Measurements from ENCODE around the gene PARP12. TPM values are rescaled to one million over a fixed set of nuclear protein-coding genes. Genes with fewer than 3 reads are reported as not detected.

Gene PARP12
- total RNA-seq, 1 donor from 2014 or later, result 9.2 TPM

GRCh38 chr7:140039066-140039465 is 23.7 kb downstream of the PARP12 start:
- no peak overlapping the region for H3K4me3 ChIP-seq (ENCODE audit: low read depth, low read length)
- TF ChIP-seq CTCF (IDR thresholded peaks at IDR 0.05; ENCODE audit: insufficient read depth, low read length, severe bottlenecking), result no peak
- no peak for FAIRE-seq
- DNase-seq (ENCODE audit: low read depth), result no peak
- H3K36me3 ChIP-seq (ENCODE audit: control insufficient read depth, insufficient read depth, low read length), result peaks cover 5% of the 10 kb centered on the region
- H3K27me3 ChIP-seq (ENCODE audit: control insufficient read depth, insufficient read depth, low read length), result no peaks in the 10 kb centered on the region

- FAIRE-seq (no peak), DNase-seq (ENCODE audit: low read depth) (no peak)
- no peak for TF ChIP-seq CTCF (IDR thresholded peaks at IDR 0.05; ENCODE audit: insufficient read depth, low read length, severe bottlenecking)
- H3K4me3 ChIP-seq (ENCODE audit: low read depth, low read length), result no peak overlapping the region
- H3K36me3 ChIP-seq (ENCODE audit: control insufficient read depth, insufficient read depth, low read length), result peaks cover 2% of the 10 kb centered on the region
- H3K27me3 ChIP-seq (ENCODE audit: control insufficient read depth, insufficient read depth, low read length), result no peaks in the 10 kb centered on the region
Observed at GRCh38 chr7:140036224-140036962, 26.4 kb downstream of the PARP12 start.

DNA sequence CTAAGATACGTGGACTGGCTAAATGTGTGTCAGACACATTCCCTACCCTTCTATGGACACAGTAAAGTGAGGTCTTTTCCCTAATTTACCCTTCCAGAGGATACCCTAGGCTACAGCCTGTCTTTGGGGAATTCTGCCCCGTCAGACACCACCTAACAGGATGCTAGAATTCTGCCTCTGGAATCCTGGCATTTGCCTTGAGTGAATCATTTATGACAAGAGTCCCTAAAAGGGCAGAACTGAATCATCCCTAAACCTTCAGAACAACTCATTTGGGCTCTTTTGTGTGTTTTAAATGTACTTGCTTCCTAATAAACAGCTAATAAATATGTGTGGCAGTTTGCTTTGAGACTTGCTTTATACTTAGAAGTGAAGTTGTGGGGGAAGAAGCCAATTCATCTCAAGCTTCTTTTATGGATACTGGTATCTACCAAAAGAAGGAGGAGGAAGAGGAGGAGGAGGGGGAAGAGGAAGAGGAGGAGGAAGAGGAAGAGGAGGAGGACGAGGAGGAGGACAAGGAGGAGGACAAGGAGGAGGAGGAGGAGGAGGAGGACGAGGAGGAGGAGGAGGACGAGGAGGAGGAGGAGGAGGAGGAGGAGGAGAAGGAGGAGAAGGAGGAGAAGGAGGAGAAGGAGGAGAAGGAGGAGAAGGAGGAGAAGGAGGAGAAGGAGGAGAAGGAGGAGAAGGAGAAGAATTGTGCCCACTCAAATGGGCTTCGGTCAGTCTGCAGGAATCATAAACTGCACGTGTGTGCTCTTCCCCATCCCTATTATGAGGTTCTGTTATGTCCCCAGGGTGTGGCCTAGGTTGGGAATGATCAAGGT is 27.1 kb downstream of the PARP12 start:
- Histone ChIP-seq H3K27me3 (ENCODE audit: control insufficient read depth, insufficient read depth, low read length) (no peaks in the 10 kb centered on the region), H3K36me3 (ENCODE audit: control insufficient read depth, insufficient read depth, low read length) (peaks cover 1% of the 10 kb centered on the region), H3K4me3 (ENCODE audit: low read depth, low read length) (no peak overlapping the region)
- peak; percentile 88 for DNase-seq (ENCODE audit: low read depth)
- no peak for FAIRE-seq
- no peak for TF ChIP-seq CTCF (IDR thresholded peaks at IDR 0.05; ENCODE audit: insufficient read depth, low read length, severe bottlenecking)

- no peak for TF ChIP-seq CTCF (IDR thresholded peaks at IDR 0.05; ENCODE audit: insufficient read depth, low read length, severe bottlenecking)
- H3K36me3 ChIP-seq (ENCODE audit: control insufficient read depth, insufficient read depth, low read length), result peaks cover 1% of the 10 kb centered on the region
- H3K27me3 ChIP-seq (ENCODE audit: control insufficient read depth, insufficient read depth, low read length), result no peaks in the 10 kb centered on the region
- DNase-seq (ENCODE audit: low read depth) (no peak), FAIRE-seq (no peak)
- H3K4me3 ChIP-seq (ENCODE audit: low read depth, low read length), result no peak overlapping the region
Observed at GRCh38 chr7:140034421-140034820, 28.3 kb downstream of the PARP12 start.

DNA sequence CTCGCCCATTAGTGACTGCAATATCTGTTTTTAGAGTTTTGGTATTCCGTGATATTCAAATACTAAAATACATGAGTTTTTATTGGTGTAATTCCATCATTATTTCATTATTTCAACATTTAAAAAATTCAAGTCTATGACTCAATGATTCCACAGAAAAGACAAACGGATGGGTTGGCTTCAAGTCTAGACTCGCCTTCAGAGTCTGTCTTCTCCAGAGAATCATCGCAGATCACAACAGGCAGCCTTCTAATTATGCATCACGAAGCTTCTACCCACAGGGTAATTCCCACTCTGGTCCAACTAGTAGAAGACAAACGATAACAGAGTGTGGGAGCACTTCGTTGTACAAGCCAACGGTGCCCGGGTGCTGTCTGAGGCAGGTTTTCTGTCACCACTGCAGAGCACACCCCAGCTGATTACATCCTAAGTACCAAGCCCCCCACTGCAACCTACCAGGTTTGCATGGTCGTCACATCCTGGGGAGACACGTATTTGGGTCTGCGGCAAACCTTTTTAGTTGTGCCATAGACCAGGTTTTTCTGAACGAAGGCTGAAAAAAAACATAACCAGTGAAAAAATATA is 28.9 kb downstream of the PARP12 start:
- DNase-seq (ENCODE audit: low read depth) (peak; percentile 92), FAIRE-seq (no peak)
- no peaks in the 10 kb centered on the region for H3K27me3 ChIP-seq (ENCODE audit: control insufficient read depth, insufficient read depth, low read length)
- peaks cover 1% of the 10 kb centered on the region for H3K36me3 ChIP-seq (ENCODE audit: control insufficient read depth, insufficient read depth, low read length)
- no peak overlapping the region for H3K4me3 ChIP-seq (ENCODE audit: low read depth, low read length)
- no peak for TF ChIP-seq CTCF (IDR thresholded peaks at IDR 0.05; ENCODE audit: insufficient read depth, low read length, severe bottlenecking)

Measured in bronchial epithelial cell (primary cell).